GM18951 (cell line): ENCODE measurements around the gene COL6A3.

Source experiments
- POLR2A ChIP-seq: IDR thresholded peaks from 4 replicates; pipeline ENCODE4 v1.6.1; 2011; ENCODE audit warnings: mild to moderate bottlenecking; ENCODE audit not compliant: insufficient read length, insufficient read depth; ENCODE audit errors: extremely low read depth
- in situ Hi-C: fragments of 300-500 bp; cut with MboI; formaldehyde crosslinking; loops from one replicate; pipeline ENCODE4 v1.12.0; 2022; ENCODE audit warnings: low sequenced_read_pairs, mixed read lengths, inconsistent platforms; ENCODE audit not compliant: unreplicated experiment

Gene COL6A3, protein sequence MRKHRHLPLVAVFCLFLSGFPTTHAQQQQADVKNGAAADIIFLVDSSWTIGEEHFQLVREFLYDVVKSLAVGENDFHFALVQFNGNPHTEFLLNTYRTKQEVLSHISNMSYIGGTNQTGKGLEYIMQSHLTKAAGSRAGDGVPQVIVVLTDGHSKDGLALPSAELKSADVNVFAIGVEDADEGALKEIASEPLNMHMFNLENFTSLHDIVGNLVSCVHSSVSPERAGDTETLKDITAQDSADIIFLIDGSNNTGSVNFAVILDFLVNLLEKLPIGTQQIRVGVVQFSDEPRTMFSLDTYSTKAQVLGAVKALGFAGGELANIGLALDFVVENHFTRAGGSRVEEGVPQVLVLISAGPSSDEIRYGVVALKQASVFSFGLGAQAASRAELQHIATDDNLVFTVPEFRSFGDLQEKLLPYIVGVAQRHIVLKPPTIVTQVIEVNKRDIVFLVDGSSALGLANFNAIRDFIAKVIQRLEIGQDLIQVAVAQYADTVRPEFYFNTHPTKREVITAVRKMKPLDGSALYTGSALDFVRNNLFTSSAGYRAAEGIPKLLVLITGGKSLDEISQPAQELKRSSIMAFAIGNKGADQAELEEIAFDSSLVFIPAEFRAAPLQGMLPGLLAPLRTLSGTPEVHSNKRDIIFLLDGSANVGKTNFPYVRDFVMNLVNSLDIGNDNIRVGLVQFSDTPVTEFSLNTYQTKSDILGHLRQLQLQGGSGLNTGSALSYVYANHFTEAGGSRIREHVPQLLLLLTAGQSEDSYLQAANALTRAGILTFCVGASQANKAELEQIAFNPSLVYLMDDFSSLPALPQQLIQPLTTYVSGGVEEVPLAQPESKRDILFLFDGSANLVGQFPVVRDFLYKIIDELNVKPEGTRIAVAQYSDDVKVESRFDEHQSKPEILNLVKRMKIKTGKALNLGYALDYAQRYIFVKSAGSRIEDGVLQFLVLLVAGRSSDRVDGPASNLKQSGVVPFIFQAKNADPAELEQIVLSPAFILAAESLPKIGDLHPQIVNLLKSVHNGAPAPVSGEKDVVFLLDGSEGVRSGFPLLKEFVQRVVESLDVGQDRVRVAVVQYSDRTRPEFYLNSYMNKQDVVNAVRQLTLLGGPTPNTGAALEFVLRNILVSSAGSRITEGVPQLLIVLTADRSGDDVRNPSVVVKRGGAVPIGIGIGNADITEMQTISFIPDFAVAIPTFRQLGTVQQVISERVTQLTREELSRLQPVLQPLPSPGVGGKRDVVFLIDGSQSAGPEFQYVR (N-terminal part only)

DNA sequence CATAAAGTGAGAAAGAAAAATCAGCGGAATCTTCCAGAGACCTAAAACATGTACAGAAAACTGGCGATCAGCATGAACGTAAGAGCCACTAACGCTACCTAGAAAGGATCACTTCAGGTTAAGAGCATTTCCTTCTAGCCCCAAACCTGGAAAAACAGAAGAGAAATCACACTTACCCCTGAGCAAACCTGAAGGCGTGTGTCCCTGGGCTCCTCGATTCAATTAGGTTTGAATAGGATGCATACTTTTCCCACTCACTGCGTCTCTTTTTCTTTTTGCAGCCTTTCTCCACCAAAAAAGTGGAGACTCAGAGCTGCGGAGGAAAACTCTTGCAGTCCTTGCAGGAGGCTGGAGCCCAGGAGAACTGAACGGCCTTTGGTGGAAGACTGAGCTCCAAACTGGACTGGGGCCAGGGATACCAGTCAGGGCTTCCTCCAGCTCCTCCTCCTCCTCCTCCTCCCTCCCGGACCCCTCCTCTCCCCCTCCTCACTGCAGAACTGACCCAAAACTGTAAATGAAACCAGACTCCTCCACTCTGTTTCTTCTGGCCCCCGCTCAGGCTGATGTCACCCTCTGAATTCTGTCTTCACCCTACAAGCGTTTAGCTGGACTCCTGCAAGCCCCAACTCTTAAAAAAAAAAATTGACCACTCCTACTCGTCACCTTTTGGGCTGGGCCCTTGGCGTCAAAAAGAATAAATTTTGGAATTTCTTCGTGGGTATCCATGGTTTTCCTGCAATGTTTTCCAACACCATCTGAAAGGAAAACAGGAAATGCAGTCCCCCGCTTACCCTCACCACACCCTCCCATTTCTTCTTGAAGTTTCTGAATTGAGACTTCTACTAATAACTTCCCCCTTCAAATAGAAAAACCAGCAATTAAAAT lies at the start of gene COL6A3:
Gene COL6A3 (minus strand): TSS at position 388 of the 885 bp plus-strand sequence. CDS start 17,347 bp downstream, outside the sequence.
- in situ Hi-C loops, result no loop called here
- TF ChIP-seq POLR2A, result no peak

- in situ Hi-C loops, result no loop called here
- no peak for TF ChIP-seq POLR2A
Measured at GRCh38 chr2:237459741-237460174, 45.8 kb upstream of the COL6A3 start.

DNA sequence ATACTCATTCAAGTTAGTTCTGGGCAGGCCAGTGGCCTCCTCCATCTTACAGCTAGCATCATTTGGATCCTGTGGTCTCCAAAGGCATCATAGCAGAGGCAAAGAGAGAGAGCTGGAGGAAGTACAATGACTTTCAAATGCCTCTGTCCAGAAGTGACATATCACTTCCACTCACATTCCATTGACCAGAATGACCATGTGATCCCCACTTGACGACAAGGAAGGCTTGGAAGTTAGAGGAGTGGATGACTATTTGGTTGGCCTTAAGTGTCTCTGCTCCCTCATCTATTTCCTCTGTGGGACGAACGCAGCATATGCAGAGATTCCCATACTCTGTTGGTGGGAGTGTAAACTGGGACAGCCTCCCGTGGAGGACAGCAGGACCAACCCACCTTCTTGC lies 45.3 kb upstream of the COL6A3 start:
- in situ Hi-C loops, result no loop called here
- TF ChIP-seq POLR2A, result no peak

DNA sequence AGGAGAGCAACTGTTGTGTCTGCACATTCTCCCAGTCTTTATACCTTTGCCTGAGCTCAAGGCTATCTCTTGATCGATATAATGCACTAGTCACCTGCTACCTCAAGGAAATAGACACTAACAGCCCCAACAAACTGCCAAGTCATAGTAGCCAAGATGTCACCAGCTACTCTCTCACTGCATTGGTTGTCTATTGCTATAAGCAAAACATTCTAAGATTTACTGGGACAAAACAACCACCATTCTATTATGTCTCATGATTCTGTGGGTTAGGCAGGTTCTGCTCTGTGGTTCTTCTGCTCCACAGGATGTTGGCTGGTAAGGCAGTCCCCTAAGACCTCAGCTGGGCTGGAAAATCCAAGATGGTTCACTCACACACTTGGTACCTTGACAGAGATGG lies 44.6 kb upstream of the COL6A3 start:
- in situ Hi-C loops, result no loop called here
- no peak for TF ChIP-seq POLR2A

GRCh38 chr2:237457388-237457941 lies 43.5 kb upstream of the COL6A3 start:
- TF ChIP-seq POLR2A, result no peak
- in situ Hi-C loops, result no loop called here

- in situ Hi-C loops, result no loop called here
- no peak for TF ChIP-seq POLR2A
Measured at GRCh38 chr2:237456200-237456843, 42.4 kb upstream of the COL6A3 start.

GRCh38 chr2:237455764-237456163 lies 41.8 kb upstream of the COL6A3 start:
- in situ Hi-C loops, result no loop called here
- TF ChIP-seq POLR2A, result no peak

DNA sequence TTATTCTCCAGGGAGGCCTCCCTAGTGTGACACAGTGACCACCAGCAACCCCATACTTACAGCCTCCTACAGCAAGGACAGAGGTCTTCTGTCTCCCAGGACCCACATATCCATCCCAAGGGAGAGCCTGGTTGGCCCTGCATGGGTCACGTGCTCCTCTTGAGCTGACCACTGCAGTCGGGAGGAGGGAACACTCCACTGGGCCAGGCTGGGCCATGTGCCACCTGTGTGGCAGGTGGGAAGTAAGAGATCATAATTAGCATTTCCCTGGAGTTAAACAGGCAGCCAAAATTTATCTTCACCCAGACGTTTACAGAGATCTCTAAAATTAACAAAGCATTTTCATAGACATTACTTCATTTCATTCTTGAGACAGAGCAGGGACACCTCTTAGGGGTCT lies 39.7 kb upstream of the COL6A3 start:
- no peak for TF ChIP-seq POLR2A
- in situ Hi-C loops, result no loop called here

GRCh38 chr2:237452861-237453260 lies 38.9 kb upstream of the COL6A3 start:
- TF ChIP-seq POLR2A, result no peak
- in situ Hi-C loops, result no loop called here

GRCh38 chr2:237451643-237452469 lies 37.9 kb upstream of the COL6A3 start:
- no peak for TF ChIP-seq POLR2A
- in situ Hi-C loops, result no loop called here

DNA sequence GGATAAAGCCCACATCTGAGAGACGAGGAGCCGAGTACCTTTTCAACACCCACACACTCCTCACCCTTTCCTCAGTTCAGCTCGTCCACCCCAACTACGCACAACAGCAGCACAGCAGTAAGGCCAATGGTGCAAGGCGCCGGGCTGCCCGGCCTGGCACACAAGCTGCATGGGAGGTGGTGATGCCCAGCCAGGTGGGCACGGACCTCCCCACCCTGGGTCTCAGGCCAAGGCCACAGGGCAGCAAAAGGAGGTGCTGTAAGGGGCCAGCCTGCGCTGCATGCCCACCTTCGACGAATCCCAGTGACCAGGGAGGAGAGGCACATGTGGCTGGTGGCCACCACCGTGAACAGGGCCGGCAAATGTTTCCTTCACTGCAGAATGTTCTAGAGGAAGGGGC lies 36.6 kb upstream of the COL6A3 start:
- in situ Hi-C loops, result no loop called here
- TF ChIP-seq POLR2A, result no peak
